NB4 (cell line): Measurements from ENCODE around the gene HAUS7.

Source experiments
- DNase-seq: peaks from one replicate; pipeline ENCODE4 v3.0.0; 2010; ENCODE audit warnings: low read depth
- H3K4me3 ChIP-seq: one replicate; pipeline ENCODE4 v1.5.1; 2011; ENCODE audit warnings: mild to moderate bottlenecking, low read depth, low read length, moderate library complexity
- MAX ChIP-seq: IDR thresholded peaks from 2 replicates; pipeline ENCODE4 v1.6.1; 2011; ENCODE audit warnings: low read depth, low read length
- MYC ChIP-seq: IDR thresholded peaks from 2 replicates; pipeline ENCODE4 v1.6.1; 2011; ENCODE audit warnings: low read depth, low read length
- POLR2A ChIP-seq: IDR thresholded peaks from 2 replicates; pipeline ENCODE4 v1.6.1; 2011; ENCODE audit warnings: mild to moderate bottlenecking; ENCODE audit not compliant: insufficient read length; ENCODE audit errors: extremely low read depth
- TF ChIP-seq, protein P1 (sequence below): IDR thresholded peaks from one replicate; pipeline ENCODE4 v1.5.1; 2012; ENCODE audit warnings: low read depth, low read length

The HAUS7 gene

GRCh38 chrX:153487590-153488071, 17.3 kb upstream of the HAUS7 start:
- no peak for DNase-seq
- TF ChIP-seq, protein P1, sequence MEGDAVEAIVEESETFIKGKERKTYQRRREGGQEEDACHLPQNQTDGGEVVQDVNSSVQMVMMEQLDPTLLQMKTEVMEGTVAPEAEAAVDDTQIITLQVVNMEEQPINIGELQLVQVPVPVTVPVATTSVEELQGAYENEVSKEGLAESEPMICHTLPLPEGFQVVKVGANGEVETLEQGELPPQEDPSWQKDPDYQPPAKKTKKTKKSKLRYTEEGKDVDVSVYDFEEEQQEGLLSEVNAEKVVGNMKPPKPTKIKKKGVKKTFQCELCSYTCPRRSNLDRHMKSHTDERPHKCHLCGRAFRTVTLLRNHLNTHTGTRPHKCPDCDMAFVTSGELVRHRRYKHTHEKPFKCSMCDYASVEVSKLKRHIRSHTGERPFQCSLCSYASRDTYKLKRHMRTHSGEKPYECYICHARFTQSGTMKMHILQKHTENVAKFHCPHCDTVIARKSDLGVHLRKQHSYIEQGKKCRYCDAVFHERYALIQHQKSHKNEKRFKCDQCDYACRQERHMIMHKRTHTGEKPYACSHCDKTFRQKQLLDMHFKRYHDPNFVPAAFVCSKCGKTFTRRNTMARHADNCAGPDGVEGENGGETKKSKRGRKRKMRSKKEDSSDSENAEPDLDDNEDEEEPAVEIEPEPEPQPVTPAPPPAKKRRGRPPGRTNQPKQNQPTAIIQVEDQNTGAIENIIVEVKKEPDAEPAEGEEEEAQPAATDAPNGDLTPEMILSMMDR = no peak
- no peak for TF ChIP-seq POLR2A
- no peak for TF ChIP-seq MAX
- TF ChIP-seq MYC = no peak
- no peak overlapping the region for H3K4me3 ChIP-seq

DNA sequence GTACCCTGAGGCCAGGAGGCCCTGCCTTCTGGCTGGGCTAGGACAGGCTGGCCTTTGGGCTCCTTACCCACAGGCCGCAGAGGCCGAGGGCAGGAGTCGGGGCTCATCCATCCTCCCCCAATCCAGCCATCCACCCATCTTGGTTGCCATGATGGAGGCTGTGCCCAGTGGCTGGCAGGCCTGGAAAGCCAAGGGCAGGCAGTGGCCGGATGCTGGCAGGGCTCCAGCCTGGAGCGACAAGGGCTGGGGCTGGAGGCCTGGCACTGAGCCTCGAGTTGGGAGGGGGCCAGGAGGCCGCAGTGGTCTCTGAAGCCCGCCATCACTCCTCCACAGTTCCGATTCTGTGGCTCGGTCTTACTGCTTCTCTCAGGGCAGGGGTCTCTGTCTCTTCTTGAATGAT, 15.8 kb upstream of the HAUS7 start:
- TF ChIP-seq MAX (no peak), POLR2A (no peak), MYC (no peak)
- TF ChIP-seq, protein P1 = no peak
- H3K4me3 ChIP-seq = no peak overlapping the region
- no peak for DNase-seq

GRCh38 chrX:153485396-153486080, 15.2 kb upstream of the HAUS7 start:
- H3K4me3 ChIP-seq = no peak overlapping the region
- no peak for DNase-seq
- no peak for TF ChIP-seq POLR2A
- TF ChIP-seq MYC = no peak
- TF ChIP-seq, protein P1 = no peak
- no peak for TF ChIP-seq MAX

DNA sequence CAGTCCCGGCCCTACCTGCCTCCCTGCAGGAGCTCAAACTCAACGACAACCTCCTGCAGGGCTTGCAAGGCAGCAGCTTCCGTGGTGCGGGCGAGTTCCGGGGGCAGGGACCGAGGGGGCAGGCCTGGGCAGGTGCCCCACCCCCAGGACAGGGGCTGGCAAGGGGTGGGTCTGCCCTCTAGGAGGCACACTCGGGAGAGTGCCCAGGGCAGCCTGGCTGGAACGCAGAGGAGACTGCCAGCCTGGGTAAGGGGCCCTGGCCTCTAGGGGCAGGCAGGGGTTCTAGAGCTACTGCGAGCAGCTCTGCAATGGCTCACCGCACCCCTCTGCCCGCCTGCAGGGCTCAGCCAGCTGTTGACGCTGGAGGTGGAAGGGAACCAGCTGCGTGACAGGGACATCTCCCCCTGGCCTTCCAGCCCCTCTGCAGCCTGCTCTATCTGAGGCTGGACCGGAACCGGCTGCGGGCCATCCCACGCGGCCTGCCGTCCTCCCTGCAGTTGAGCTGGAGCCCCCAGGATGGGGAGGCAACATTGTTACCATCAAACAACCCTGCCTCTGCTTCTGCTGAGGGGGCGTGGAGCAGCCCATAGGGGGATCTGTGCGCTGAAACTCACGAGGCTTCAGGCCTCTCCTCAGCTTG, 12.1 kb upstream of the HAUS7 start:
- DNase-seq = no peak
- TF ChIP-seq, protein P1 = no peak
- TF ChIP-seq MAX = no peak
- TF ChIP-seq POLR2A = no peak
- TF ChIP-seq MYC = no peak
- H3K4me3 ChIP-seq = no peak overlapping the region

- no peak for DNase-seq
- no peak for TF ChIP-seq MAX
- TF ChIP-seq MYC = no peak
- TF ChIP-seq, protein P1 = no peak
- TF ChIP-seq POLR2A = no peak
- no peak overlapping the region for H3K4me3 ChIP-seq
Observed at GRCh38 chrX:153481043-153481442, 10.7 kb upstream of the HAUS7 start.
